ENCODE data around the gene MASTL.
"Not testable (repeated sequence)": the region's sequence is repeated elsewhere in the genome, so short reads cannot be mapped to it uniquely, and the experiment has no call there.

The MASTL gene

GRCh38 chr10:27155066-27155754 is at the start of gene MASTL:
Gene MASTL, plus strand, starts transcription at chr10:27155352. Its CDS starts 75 bp downstream, at chr10:27155427.
- peak; percentile 99 for DNase-seq

- DNase-seq, result no peak
Observed at GRCh38 chr10:27108165-27108564, 47.0 kb upstream of the MASTL start.

GRCh38 chr10:27134371-27134770 is 20.8 kb upstream of the MASTL start:
- peak; percentile 67 for DNase-seq

GRCh38 chr10:27138277-27138676 is 16.9 kb upstream of the MASTL start:
- no peak for DNase-seq

GRCh38 chr10:27143686-27144085 is 11.5 kb upstream of the MASTL start:
- no peak for DNase-seq

GRCh38 chr10:27145937-27146336 is 9.2 kb upstream of the MASTL start:
- DNase-seq, result no peak

GRCh38 chr10:27147701-27148100 is 7.5 kb upstream of the MASTL start:
- DNase-seq, result no peak

- DNase-seq, result no peak
Observed at GRCh38 chr10:27150261-27150660, 4.9 kb upstream of the MASTL start.

- no peak for DNase-seq
Observed at GRCh38 chr10:27152687-27153086, 2.5 kb upstream of the MASTL start.

- DNase-seq, result no peak
Observed at GRCh38 chr10:27153329-27153728, 1.8 kb upstream of the MASTL start.

GRCh38 chr10:27153845-27154193 is 1.3 kb upstream of the MASTL start:
- DNase-seq, result peak; percentile 51

- not testable (repeated sequence) for DNase-seq
Observed at GRCh38 chr10:27156566-27156965, 1.4 kb downstream of the MASTL start.

- DNase-seq, result peak; percentile 35
Observed at GRCh38 chr10:27157150-27157549, 2.0 kb downstream of the MASTL start.

- DNase-seq, result no peak
Observed at GRCh38 chr10:27158421-27158820, 3.3 kb downstream of the MASTL start.

GRCh38 chr10:27169849-27170248 is 14.7 kb downstream of the MASTL start:
- no peak for DNase-seq

GRCh38 chr10:27188259-27188658 is 33.1 kb downstream of the MASTL start:
- no peak for DNase-seq

- no peak for DNase-seq
Observed at GRCh38 chr10:27188897-27189296, 33.7 kb downstream of the MASTL start.

GRCh38 chr10:27190508-27190907 is 35.4 kb downstream of the MASTL start:
- DNase-seq, result no peak

GRCh38 chr10:27192284-27192683 is 37.1 kb downstream of the MASTL start:
- peak; percentile 76 for DNase-seq

- no peak for DNase-seq
Observed at GRCh38 chr10:27197980-27198620, 42.9 kb downstream of the MASTL start.

- DNase-seq, result no peak
Observed at GRCh38 chr10:27203806-27204205, 48.7 kb downstream of the MASTL start.

- no peak for DNase-seq
Observed at GRCh38 chr10:27207350-27207749, 52.2 kb downstream of the MASTL start.

- peak; percentile 47 for DNase-seq
Observed at GRCh38 chr10:27223964-27224363, 68.8 kb downstream of the MASTL start.

GRCh38 chr10:27225011-27225590 is 69.9 kb downstream of the MASTL start:
- no peak for DNase-seq

Measured in suppressor macrophage treated with lipopolysaccharide for 4 hours (primary cell).